CD8-positive, alpha-beta memory T cell (primary cell): ENCODE measurements around the gene MSMO1. TPM values are rescaled to one million over a fixed set of nuclear protein-coding genes. Genes with fewer than 3 reads are reported as not detected.

Experiments
- CTCF ChIA-PET: fragments of 350-600 bp; sonication (Branson Sonifier 250); formaldehyde crosslinking; loops from one replicate; lab custom pipeline; 2021; ENCODE audit warnings: antibody characterized with exemption; lab: Charles Lee
- POLR2A ChIA-PET: fragments of 350-600 bp; sonication (Branson Sonifier 250); formaldehyde crosslinking; loops from one replicate; lab custom pipeline; 2021; ENCODE audit warnings: antibody characterized with exemption; lab: Charles Lee
- DNase-seq, 5 donors: peaks; one replicate each; pipeline versions ENCODE4 v3.0.0 to v3.0.0-alpha.2; 2020 to 2022; ENCODE audit warnings: mixed read lengths in 1 of 5
- H3K27ac ChIP-seq: one replicate; pipeline ENCODE4 v1.7.0; 2013; ENCODE audit warnings: low read depth, mild to moderate bottlenecking, low read length, moderate library complexity
- H3K27me3 ChIP-seq: 2 replicates; pipeline ENCODE4 v1.7.0; 2013; ENCODE audit warnings: low read length, mild to moderate bottlenecking; ENCODE audit not compliant: insufficient read depth, poor library complexity, severe bottlenecking
- H3K36me3 ChIP-seq: 2 replicates; pipeline ENCODE4 v1.7.0; 2013; ENCODE audit warnings: mild to moderate bottlenecking, low read length, moderate library complexity; ENCODE audit not compliant: insufficient read depth
- H3K4me1 ChIP-seq: 2 replicates; pipeline ENCODE4 v1.7.0; 2013; ENCODE audit warnings: mild to moderate bottlenecking, low read length, moderate library complexity; ENCODE audit not compliant: insufficient read depth
- H3K4me3 ChIP-seq: 2 replicates; pipeline ENCODE4 v1.7.0; 2013; ENCODE audit warnings: mild to moderate bottlenecking, low read length
- H3K9me3 ChIP-seq: 2 replicates; pipeline ENCODE4 v1.7.0; 2013; ENCODE audit warnings: mild to moderate bottlenecking, low read length
- H3K27ac Mint-ChIP-seq, 8 donors: one replicate each; pipeline ENCODE4 v1.8.0; 2020 to 2021; ENCODE audit warnings: mixed read lengths in 8 of 8, mild to moderate bottlenecking in 6 of 8, inconsistent platforms in 3 of 8, moderate library complexity in 3 of 8
- H3K27me3 Mint-ChIP-seq, 2 donors: one replicate each; pipeline ENCODE4 v1.8.0; 2020 to 2021; ENCODE audit warnings: mixed read lengths in 2 of 2, mild to moderate bottlenecking in 1 of 2, moderate library complexity in 1 of 2
- H3K36me3 Mint-ChIP-seq, 3 donors: one replicate each; pipeline ENCODE4 v1.8.0; 2020 to 2021; ENCODE audit warnings: mixed read lengths in 3 of 3, inconsistent platforms in 1 of 3, mild to moderate bottlenecking in 1 of 3
- H3K4me1 Mint-ChIP-seq, 3 donors: one replicate each; pipeline ENCODE4 v1.8.0; 2020 to 2021; ENCODE audit warnings: mixed read lengths in 3 of 3, inconsistent platforms in 1 of 3, mild to moderate bottlenecking in 1 of 3
- H3K4me3 Mint-ChIP-seq, 7 donors: one replicate each; pipeline ENCODE4 v1.8.0; 2020 to 2021; ENCODE audit warnings: mixed read lengths in 7 of 7, mild to moderate bottlenecking in 6 of 7, moderate library complexity in 4 of 7, inconsistent platforms in 2 of 7
- H3K9me3 Mint-ChIP-seq, 5 donors: one replicate each; pipeline ENCODE4 v1.8.0; 2020 to 2022; ENCODE audit warnings: mixed read lengths in 5 of 5, mild to moderate bottlenecking in 3 of 5, moderate library complexity in 2 of 5, inconsistent platforms in 1 of 5
- polyA plus RNA-seq: library from polyadenylated mRNA; unstranded; fragments of 300-500 nt; fragmentation: Illumina TruSeq; gene quantifications from one replicate; pipeline ENCODE4 v1.2.3, GENCODE V29; 2021
- total RNA-seq, 2 experiments: library from RNA; stranded (reverse); gene quantifications; one replicate each; pipeline ENCODE4 v1.2.3, GENCODE V29; 2021

Gene MSMO1
- total and polyA plus RNA-seq, 3 experiments from 2014 or later, result 22.4 to 29.1 (median 26.8) TPM

DNA sequence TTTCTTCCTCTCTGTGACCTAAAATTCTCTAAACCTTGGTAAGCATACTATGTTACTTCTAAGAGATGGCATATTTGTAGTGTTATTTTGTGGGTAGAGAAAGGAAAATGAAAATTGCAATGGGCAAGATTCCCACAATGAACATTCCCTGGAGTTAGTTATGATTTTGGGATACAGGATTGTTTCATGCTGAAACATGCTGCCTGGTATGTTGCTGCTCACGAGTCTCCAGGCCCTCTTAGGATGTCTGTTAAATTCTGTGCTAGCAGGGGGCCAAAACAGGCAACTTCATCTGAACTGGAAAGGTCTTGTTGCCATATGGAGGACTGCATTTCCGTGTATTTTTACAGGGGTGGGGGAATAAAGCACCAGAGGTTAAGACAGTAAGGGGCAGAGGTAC is 18.9 kb upstream of the MSMO1 start:
- Histone ChIP-seq H3K4me3 (no peak overlapping the region), H3K9me3 (no peaks in the 10 kb centered on the region), H3K4me1 (no peaks in the 10 kb centered on the region), H3K36me3 (no peaks in the 10 kb centered on the region), H3K27ac (no peak overlapping the region), H3K27me3 (no peaks in the 10 kb centered on the region)
- POLR2A ChIA-PET, result no interaction called here
- Mint-ChIP-seq H3K9me3 (no peaks in the 10 kb centered on the region), H3K27me3 (no peaks in the 10 kb centered on the region), H3K4me3 (no peak overlapping the region), H3K27ac (peak overlapping the region in 2 of 8 donors; percentile 16 to 32), H3K36me3 (peaks cover 0 to 59% (median 19%) of the 10 kb centered on the region in 3 donors), H3K4me1 (no peaks in the 10 kb centered on the region)
- no peak for DNase-seq
- CTCF ChIA-PET, result no interaction called here

DNA sequence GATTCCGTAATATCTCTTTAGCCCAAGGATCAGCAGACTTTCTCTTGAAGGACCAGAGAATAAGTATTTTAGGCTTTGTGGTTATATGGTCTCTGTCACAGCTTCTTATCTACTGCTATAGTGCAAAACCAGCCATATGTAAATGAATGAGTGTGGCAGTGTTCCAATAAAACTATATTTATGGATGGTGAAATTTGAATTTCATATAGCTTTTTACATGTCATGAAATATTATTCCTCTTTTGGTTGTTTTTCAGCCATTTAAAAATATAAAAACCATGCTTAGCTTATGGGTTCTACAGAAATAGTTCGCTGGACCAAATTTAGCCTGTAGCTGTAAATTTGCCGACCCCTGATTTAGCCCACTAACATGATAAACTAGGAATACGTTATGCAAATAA is 18.0 kb upstream of the MSMO1 start:
- Histone ChIP-seq H3K27ac (no peak overlapping the region), H3K4me1 (no peaks in the 10 kb centered on the region), H3K4me3 (no peak overlapping the region), H3K27me3 (no peaks in the 10 kb centered on the region), H3K9me3 (no peaks in the 10 kb centered on the region), H3K36me3 (no peaks in the 10 kb centered on the region)
- Mint-ChIP-seq H3K4me3 (no peak overlapping the region), H3K9me3 (no peaks in the 10 kb centered on the region), H3K36me3 (peaks cover 0 to 59% (median 19%) of the 10 kb centered on the region in 3 donors), H3K27ac (no peak overlapping the region), H3K4me1 (no peaks in the 10 kb centered on the region), H3K27me3 (no peaks in the 10 kb centered on the region)
- ChIA-PET POLR2A (no interaction called here), CTCF (no interaction called here)
- no peak for DNase-seq

DNA sequence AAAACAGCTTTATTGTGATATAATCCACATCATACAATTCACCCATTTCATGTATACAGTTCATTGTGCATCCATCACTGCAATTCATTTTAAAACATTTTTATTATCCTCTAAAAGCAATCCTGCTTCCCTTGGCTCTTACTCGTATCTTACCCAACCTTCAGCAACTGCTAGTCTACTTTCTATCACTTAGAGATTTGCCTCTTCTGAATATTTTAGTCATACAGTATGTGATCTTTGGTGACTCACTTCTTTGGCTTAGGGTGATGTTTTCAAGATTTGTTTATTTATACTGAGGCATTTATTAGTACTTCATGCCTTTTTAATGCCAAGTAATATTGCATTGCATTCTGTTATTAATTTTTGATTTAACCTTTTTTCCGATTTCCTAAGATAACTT is 15.0 kb upstream of the MSMO1 start:
- POLR2A ChIA-PET, result no interaction called here
- no peak for DNase-seq
- Histone ChIP-seq H3K4me1 (no peaks in the 10 kb centered on the region), H3K4me3 (no peak overlapping the region), H3K27ac (no peak overlapping the region), H3K36me3 (no peaks in the 10 kb centered on the region), H3K9me3 (no peaks in the 10 kb centered on the region), H3K27me3 (no peaks in the 10 kb centered on the region)
- CTCF ChIA-PET, result no interaction called here
- no peak overlapping the region for H3K4me3 Mint-ChIP-seq
- H3K27me3 Mint-ChIP-seq, result no peaks in the 10 kb centered on the region
- no peak overlapping the region for H3K27ac Mint-ChIP-seq
- peaks cover 0 to 49% (median 15%) of the 10 kb centered on the region in 3 donors for H3K36me3 Mint-ChIP-seq
- H3K4me1 Mint-ChIP-seq, result no peaks in the 10 kb centered on the region
- no peaks in the 10 kb centered on the region for H3K9me3 Mint-ChIP-seq

DNA sequence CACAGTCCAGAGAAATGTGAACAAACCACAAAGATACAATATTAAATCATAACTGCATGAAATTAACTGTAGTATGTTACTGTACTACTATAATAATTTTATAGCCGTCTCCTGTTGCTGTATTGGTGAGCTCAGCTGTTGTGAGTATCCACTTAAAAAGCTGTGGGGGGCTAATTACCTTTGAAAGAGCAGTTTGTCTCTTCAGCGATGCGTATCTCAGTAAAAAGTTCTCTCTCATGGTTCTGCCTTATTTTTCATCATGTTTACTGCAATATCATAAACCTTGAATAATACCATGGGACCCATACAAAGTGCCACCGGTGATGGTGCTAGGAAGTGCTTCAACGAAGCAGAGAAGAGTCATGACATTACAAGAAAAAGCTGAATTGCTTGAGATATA is 8.4 kb upstream of the MSMO1 start:
- Mint-ChIP-seq H3K36me3 (peaks cover 0 to 22% (median 10%) of the 10 kb centered on the region in 3 donors), H3K4me3 (no peak overlapping the region), H3K9me3 (no peaks in the 10 kb centered on the region), H3K4me1 (no peaks in the 10 kb centered on the region), H3K27me3 (peaks cover 0 to 4% of the 10 kb centered on the region in 2 donors), H3K27ac (no peak overlapping the region)
- Histone ChIP-seq H3K27me3 (no peaks in the 10 kb centered on the region), H3K4me3 (no peak overlapping the region), H3K27ac (no peak overlapping the region), H3K36me3 (no peaks in the 10 kb centered on the region), H3K9me3 (no peaks in the 10 kb centered on the region), H3K4me1 (no peaks in the 10 kb centered on the region)
- CTCF ChIA-PET, result no interaction called here
- DNase-seq, result no peak
- POLR2A ChIA-PET, result no interaction called here

DNA sequence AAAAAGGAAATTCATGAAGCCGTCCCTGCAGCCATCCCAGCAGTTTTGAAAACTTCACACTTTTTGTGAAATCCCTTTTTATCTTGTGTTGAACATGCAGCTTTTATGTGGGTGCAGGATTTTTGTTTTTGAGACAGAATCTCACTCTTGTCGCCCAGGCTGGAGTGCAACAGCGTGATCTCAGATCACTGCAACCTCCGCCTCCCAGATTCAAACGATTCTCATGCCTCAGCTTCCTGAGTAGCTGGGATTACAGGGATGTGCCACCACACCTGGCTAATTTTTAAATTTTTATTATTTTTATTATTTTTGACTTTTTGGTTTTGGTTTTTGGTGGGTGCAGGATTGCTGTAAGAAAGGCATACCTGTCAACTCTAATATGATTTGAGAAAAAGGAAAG is 8.0 kb upstream of the MSMO1 start:
- no peaks in the 10 kb centered on the region for H3K9me3 Mint-ChIP-seq
- Histone ChIP-seq H3K36me3 (no peaks in the 10 kb centered on the region), H3K4me3 (no peak overlapping the region), H3K4me1 (no peaks in the 10 kb centered on the region), H3K9me3 (no peaks in the 10 kb centered on the region), H3K27ac (no peak overlapping the region), H3K27me3 (no peaks in the 10 kb centered on the region)
- no peak for DNase-seq
- no peaks in the 10 kb centered on the region for H3K4me1 Mint-ChIP-seq
- H3K27ac Mint-ChIP-seq, result no peak overlapping the region
- ChIA-PET CTCF (no interaction called here), POLR2A (no interaction called here)
- H3K4me3 Mint-ChIP-seq, result no peak overlapping the region
- H3K27me3 Mint-ChIP-seq, result peaks cover 0 to 4% of the 10 kb centered on the region in 2 donors
- H3K36me3 Mint-ChIP-seq, result peaks cover 0 to 17% (median 11%) of the 10 kb centered on the region in 3 donors

DNA sequence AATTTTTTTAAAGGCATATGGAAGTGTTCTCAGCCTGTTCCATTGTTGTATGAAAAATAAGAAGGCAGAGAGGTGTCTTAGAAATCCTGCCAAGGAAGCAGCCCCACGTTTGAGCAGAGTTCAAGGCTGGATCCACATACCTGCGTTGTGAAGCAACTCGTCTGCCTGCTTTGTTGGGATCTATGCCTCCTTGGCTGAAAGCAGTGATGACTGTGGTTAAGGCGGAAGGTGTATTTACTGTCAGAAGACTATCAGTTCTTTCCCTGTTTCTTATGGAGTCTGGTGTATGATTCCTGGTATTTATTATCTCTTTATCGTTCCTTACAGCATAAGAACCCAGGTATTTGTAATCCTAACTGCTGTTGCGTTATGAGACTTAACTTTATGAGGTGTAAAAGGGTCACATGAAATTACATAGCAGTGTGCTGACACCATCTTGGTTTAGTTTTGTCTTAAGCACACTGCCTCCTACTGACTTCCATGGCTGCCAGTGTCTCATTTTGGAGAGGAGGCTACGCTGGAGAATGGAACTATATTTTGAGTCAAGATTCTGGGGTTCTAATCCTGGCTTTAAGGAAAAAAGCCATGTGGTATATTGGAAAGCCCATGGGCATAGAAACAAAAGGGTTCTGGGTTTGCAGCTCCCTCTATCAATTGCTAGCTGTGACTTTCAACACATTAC is 3.1 kb upstream of the MSMO1 start:
- no peak overlapping the region for H3K27ac ChIP-seq
- H3K36me3 ChIP-seq, result no peaks in the 10 kb centered on the region
- peaks cover 0 to 11% (median 0%) of the 10 kb centered on the region in 3 donors for H3K4me1 Mint-ChIP-seq
- POLR2A ChIA-PET, result no interaction called here
- peaks cover 0 to 10% (median 4%) of the 10 kb centered on the region in 3 donors for H3K36me3 Mint-ChIP-seq
- CTCF ChIA-PET, result interaction anchor here (5.1 kb wide), 1 partner anchor 211 kb away, joined by 16 read pairs; the partner anchor contains the start of gene TMEM192
- peak overlapping the region in 1 of 7 donors; percentile 20 for H3K4me3 Mint-ChIP-seq
- peaks cover 0 to 1% (median 0%) of the 10 kb centered on the region in 5 donors for H3K9me3 Mint-ChIP-seq
- no peak overlapping the region for H3K27ac Mint-ChIP-seq
- H3K27me3 ChIP-seq, result no peaks in the 10 kb centered on the region
- no peak for DNase-seq
- peaks cover 0 to 7% of the 10 kb centered on the region in 2 donors for H3K27me3 Mint-ChIP-seq
- H3K4me3 ChIP-seq, result no peak overlapping the region
- H3K9me3 ChIP-seq, result no peaks in the 10 kb centered on the region
- peaks cover 23% of the 10 kb centered on the region for H3K4me1 ChIP-seq

DNA sequence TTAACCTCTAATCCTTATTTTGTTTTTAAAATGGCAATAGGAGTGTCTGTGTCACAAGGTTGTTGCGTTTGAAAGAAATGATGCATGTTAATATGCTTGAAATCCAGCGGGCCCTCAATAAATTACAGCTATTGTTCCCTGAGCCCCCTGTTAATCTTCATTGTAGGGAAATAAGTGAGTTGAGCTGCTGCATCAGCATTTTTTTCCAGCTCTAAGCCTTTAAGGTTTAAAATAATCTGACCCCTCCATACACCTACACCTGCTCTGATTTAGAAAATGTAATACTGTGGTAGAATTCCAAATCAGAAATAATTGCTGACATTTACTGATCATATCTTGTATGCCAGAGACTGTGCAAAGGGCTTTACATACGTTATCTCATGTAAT is 2.6 kb upstream of the MSMO1 start:
- Histone ChIP-seq H3K36me3 (no peaks in the 10 kb centered on the region), H3K9me3 (no peaks in the 10 kb centered on the region), H3K4me3 (no peak overlapping the region), H3K27me3 (no peaks in the 10 kb centered on the region), H3K4me1 (peaks cover 25% of the 10 kb centered on the region), H3K27ac (no peak overlapping the region)
- no peak overlapping the region for H3K4me3 Mint-ChIP-seq
- H3K9me3 Mint-ChIP-seq, result peaks cover 0 to 1% (median 0%) of the 10 kb centered on the region in 5 donors
- DNase-seq, result no peak
- H3K27ac Mint-ChIP-seq, result no peak overlapping the region
- POLR2A ChIA-PET, result no interaction called here
- H3K36me3 Mint-ChIP-seq, result peaks cover 0 to 8% (median 2%) of the 10 kb centered on the region in 3 donors
- H3K4me1 Mint-ChIP-seq, result peaks cover 0 to 11% (median 4%) of the 10 kb centered on the region in 3 donors
- CTCF ChIA-PET, result interaction anchor here (5.1 kb wide), 1 partner anchor 211 kb away, joined by 16 read pairs; the partner anchor contains the start of gene TMEM192
- peaks cover 0 to 7% of the 10 kb centered on the region in 2 donors for H3K27me3 Mint-ChIP-seq

DNA sequence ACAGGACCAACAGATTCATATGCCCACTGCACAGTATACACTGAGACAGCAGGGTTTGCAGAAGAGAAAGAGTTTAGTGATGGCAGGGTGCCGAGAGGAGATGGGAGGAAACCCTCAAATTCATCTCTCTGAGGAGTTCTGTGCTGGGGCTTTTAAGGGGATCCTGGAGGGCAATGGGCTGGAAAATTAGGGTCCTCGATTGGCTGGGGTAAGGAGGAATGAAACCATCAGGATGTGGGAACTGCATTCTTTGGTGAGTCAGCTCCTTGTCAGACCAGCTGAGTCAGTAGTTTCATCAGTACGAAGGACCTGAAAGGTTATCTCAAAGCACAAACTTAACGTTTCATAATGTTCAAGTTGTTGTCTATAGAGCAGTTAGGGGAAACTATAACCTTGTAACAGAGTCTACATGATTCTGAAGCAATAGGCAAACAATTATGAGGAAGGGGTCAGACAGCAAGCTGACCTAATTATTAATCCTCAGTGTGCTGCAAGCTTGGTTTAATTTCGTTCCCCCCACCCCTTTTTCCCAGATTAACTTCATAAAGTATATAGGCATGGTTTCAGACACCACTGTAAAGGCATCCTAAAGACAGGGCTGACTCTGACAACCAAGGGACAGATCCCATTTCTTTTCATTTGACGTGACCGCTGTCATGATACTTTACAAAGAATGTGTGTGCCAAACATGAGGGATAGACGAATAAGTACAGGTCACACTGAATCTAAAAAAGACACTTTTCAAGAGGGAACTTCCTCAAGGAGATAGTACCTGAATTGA is 1.5 kb upstream of the MSMO1 start:
- no peak for DNase-seq
- POLR2A ChIA-PET, result no interaction called here

More for the DNA sequence above, 1.5 kb upstream of the MSMO1 start:
- H3K27ac ChIP-seq, result peak overlapping the region; percentile 81
- H3K4me3 Mint-ChIP-seq, result peak overlapping the region in 5 of 7 donors; percentile 13 to 82 (median 25)
- peaks cover 0 to 7% of the 10 kb centered on the region in 2 donors for H3K27me3 Mint-ChIP-seq
- H3K4me3 ChIP-seq, result peak overlapping the region; percentile 70
- peaks cover 7 to 17% (median 13%) of the 10 kb centered on the region in 3 donors for H3K4me1 Mint-ChIP-seq
- peak overlapping the region in 4 of 8 donors; percentile 60 to 89 (median 80) for H3K27ac Mint-ChIP-seq
- CTCF ChIA-PET, result interaction anchor here (5.1 kb wide), 1 partner anchor 212 kb away, joined by 16 read pairs; the partner anchor contains the start of gene TMEM192
- H3K27me3 ChIP-seq, result no peaks in the 10 kb centered on the region
- H3K4me1 ChIP-seq, result peaks cover 25% of the 10 kb centered on the region
- H3K9me3 Mint-ChIP-seq, result peaks cover 0 to 1% (median 0%) of the 10 kb centered on the region in 5 donors
- peaks cover 0 to 6% (median 6%) of the 10 kb centered on the region in 3 donors for H3K36me3 Mint-ChIP-seq
- H3K36me3 ChIP-seq, result no peaks in the 10 kb centered on the region
- no peaks in the 10 kb centered on the region for H3K9me3 ChIP-seq
